T follicular helper cell (primary cell): ENCODE measurements around the gene MSH3.

Experiments
- DNase-seq: peaks from one replicate; pipeline ENCODE4 v3.0.0-alpha.2; 2020; ENCODE audit warnings: low read depth

Gene MSH3

GRCh38 chr5:80905405-80905804, 251.0 kb downstream of the MSH3 start:
- DNase-seq, result no peak

DNA sequence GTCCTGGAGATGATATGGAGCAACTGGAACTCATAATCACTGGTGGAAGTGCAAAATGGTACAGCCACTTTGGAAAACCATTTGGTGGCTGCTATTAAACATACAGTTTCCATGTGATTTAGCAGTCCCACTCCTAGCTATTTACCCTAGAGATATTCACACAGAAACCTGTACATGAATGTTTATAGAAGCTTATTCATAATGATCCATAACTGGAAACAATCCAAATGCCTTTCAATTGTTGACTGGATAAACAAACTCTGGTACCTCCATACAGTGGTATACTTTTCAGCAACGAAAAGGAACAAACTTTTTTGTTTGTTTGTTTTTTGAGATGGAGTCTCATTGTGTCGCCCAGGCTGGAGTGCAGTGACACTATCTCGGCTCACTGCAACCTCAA, 258.0 kb downstream of the MSH3 start:
- DNase-seq, result no peak

DNA sequence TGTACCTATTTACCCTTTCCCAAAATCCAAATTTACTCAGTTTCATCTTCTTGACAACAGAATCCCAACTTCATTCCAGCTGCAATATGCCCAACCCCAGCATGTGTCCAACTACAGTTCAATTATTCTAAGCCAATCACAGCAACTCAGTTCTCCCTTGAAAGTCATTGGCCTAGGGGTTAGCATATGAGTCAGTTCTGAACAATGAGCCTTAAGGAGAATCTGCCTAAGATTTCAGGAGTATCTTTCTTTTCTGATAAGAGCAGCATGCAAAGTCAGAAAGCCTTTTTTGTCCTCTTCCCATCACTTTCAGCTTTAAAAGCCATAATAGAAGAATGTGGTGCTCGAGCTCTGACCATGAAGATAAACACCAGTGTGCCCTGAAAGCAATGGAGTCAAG, 261.3 kb downstream of the MSH3 start:
- DNase-seq, result no peak

DNA sequence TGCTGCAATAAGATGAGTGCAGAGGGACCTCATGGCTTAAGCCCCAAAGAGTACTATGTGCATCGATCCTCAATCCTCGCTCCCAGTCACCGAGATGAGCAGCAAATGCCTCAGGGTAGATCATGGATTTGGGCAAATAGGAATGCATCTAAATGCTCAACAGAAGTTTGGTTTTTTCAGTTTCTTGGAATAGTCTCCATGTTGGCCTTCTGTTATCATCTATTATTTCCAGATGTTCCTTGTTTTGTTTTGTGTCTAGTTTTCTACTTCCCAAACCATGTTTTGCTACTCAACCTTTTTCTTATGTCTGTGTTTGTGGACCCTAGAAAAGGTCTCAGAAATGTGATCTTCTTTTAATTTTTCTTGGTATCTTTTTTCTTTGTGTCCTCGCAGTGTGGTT, 262.2 kb downstream of the MSH3 start:
- DNase-seq, result no peak

DNA sequence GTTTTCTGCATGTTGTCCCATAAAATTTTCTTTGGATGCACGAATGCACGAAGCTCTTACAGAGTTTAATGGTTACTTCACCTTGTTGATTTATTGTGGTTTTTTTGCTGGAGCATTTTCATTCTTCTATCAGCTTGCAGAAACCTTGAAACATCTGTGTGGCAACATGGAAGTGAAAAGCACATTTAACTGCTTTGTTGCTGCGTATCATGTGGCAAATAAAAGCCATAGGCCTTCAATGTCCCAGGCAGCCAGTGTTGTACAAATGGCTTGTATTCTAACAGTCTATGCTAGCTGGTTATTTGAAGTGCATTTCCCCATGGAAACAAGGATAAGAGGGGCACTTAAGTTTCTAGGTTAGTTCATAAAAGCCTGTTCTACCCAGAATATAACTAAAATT, 263.2 kb downstream of the MSH3 start:
- DNase-seq, result no peak

GRCh38 chr5:80919678-80920196, 265.3 kb downstream of the MSH3 start:
- DNase-seq, result no peak

GRCh38 chr5:80920333-80920732, 265.9 kb downstream of the MSH3 start:
- DNase-seq, result no peak

DNA sequence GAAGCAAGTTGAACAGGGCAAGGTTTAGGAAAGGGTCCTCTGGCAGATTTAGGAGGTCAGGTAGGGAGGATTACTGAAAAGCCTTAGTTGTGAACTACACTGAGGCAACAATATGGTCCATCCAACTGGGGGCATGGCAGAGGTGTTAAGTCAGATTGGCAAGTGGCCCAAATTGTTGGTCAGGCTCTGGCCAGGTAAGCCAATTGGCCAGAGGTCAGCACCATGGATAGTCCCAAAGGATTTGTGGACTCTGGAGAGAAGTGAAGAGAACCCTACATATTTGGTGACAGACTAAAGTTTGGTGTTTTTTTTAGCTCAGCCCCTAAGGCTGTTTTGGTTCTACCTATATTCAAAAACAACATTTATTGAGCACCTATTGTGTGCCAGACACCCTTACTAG, 266.6 kb downstream of the MSH3 start:
- no peak for DNase-seq

DNA sequence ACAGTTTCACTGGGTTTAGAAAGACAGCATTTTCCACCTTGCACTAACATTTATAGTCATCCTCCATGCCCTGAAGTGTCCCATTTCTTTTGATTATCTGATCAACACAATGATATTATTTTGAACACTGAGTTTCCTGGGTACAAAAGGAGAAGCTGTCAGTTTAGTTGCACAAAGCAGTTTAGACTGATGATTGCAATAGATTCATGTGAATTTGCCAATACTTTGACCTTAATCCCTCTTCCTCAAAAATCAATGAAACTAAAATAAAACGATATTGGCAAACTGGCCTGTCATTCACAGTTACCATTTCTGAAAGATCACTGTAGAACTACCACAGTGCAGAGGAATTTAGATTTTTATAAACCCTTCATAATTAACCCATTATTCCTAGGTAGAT, 271.5 kb downstream of the MSH3 start:
- DNase-seq, result no peak
